GM21576 (cell line): ENCODE results near the gene TRMT61A.

Source experiments
- ATAC-seq: cut with Tn5 transposase; IDR thresholded peaks from one replicate; pipeline ENCODE4 v1.9.1; 2021; ENCODE audit warnings: mild to moderate bottlenecking, moderate library complexity; ENCODE audit not compliant: unreplicated experiment

Gene TRMT61A

GRCh38 chr14:103533999-103534575, 5.1 kb downstream of the TRMT61A start:
- no peak for ATAC-seq

DNA sequence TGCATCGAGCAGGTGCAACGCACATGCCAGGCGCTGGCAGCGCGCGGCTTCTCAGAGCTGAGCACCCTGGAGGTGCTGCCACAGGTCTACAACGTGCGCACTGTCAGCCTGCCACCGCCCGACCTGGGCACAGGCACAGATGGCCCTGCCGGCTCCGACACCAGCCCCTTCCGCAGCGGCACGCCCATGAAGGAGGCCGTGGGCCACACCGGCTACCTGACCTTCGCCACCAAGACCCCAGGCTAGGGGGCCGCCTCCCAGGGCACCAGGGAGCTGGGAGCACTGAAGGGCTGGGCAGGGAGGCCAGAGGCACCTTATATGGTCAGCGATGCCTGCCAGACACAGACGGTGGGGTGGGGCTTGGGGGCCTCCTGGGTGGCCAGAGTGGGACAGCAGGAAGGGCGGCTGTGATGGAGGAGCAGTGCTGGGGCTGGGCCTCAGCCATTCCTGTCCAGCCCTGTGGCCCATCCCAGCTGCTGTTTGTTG, 5.6 kb downstream of the TRMT61A start:
- ATAC-seq, result no peak

- no peak for ATAC-seq
Observed at GRCh38 chr14:103535081-103535890, 6.3 kb downstream of the TRMT61A start.

GRCh38 chr14:103535891-103536565, 7.0 kb downstream of the TRMT61A start:
- no peak for ATAC-seq

DNA sequence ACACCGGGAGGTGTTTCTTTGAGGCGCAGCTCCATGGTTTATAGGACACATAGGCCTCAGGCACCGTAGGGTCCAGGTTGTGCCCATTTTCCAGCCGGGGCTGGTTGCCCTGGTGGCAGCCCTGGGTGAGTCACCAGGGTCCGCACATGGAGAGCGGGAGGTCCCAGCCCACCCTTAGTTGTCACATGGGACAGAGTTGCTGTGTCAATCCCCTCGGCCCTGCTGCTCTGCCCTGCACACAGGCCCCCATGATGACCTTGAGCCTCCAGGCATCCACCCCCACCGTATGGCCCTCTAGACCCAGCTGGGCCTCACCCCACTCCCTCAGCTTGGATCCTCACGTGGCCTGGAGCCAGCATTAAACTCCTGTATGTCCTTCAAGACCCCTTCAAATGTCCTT, 7.7 kb downstream of the TRMT61A start:
- no peak for ATAC-seq

GRCh38 chr14:103537175-103537990, 8.4 kb downstream of the TRMT61A start:
- no peak for ATAC-seq

- no peak for ATAC-seq
Observed at GRCh38 chr14:103538291-103539055, 9.5 kb downstream of the TRMT61A start.

DNA sequence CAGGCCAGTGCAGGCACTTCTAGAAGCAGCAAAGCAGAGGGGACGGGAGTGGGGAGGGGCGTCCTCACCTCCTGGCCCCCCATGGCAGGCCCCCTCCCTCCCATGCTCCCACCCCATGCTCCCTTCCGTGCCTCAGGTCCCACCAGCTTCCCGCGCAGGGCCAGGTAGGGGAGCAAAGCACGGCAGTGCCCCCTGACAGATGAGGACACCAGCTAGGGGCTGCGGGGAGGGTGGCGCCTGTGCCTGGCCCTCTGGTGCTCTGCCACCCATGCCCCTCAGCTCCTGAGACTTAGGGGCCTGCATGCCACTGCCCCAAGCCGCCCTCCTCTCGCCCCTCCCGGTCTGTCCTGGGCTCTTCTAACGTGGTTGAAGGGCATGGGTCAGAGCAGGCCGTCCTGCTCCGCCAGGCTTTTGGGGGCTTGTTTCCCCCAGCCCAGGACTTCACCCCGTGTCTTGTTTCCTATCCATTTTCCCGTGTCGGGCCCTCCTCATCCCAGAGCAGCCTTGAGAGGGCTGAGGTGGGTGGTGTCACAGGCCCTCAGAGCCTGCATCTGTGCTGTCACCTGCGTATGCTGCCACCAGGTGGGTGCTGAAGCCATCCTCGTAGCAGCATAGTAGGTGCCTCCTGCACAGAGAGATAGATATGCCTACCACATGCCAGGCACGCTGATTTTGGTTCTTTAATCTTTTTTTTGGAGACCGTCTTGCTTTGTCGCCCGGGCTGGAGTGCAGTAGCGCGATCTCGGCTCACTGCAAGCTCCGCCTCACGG, 10.2 kb downstream of the TRMT61A start:
- no peak for ATAC-seq

DNA sequence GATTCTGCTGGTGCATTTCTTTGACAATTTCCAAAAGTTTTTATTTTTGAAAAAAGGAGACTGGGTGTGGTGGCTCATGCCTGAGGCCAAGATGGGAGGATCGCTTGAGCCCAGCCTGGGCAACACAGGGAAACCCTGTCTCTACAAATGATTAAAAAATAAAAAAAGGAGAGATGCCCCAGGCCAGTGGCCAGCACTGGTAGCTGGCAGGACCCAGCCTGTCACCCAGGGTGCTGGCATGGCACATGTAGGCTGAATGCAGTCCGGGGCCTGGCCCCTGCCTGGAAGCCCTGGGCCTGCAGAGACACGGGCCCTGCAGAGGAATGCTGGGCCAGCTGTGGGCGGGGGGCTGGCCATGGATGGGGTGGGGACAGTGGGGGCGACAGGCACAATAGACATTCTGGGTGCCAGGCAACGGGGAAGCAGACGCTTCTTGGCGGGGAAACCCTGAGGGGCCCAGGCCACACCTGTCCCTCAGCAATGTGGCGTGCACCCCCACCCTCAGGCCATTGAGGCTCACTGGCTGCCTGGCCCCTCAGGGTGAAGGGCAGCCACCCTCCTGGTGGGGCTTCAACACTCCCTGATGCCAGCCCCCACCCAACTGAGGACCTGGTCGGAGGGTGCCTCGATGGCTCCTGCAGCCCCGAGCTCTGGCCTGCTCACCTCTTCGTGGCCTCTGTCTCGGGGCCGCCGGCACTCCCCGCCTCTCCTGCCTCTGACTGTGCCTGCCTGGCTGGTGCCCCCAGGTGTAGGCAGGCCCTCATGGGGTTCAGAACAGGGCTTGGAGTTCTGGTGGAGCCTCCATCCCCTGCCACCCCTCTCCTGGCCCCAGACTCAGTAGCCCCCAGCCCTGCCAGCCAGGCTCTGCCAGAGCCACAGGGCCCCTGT, 12.1 kb downstream of the TRMT61A start:
- no peak for ATAC-seq

GRCh38 chr14:103541709-103542604, 13.0 kb downstream of the TRMT61A start:
- no peak for ATAC-seq

- no peak for ATAC-seq
Observed at GRCh38 chr14:103542605-103543088, 13.7 kb downstream of the TRMT61A start.

GRCh38 chr14:103543140-103543539, 14.1 kb downstream of the TRMT61A start:
- no peak for ATAC-seq

GRCh38 chr14:103543721-103544387, 14.9 kb downstream of the TRMT61A start:
- ATAC-seq, result no peak

DNA sequence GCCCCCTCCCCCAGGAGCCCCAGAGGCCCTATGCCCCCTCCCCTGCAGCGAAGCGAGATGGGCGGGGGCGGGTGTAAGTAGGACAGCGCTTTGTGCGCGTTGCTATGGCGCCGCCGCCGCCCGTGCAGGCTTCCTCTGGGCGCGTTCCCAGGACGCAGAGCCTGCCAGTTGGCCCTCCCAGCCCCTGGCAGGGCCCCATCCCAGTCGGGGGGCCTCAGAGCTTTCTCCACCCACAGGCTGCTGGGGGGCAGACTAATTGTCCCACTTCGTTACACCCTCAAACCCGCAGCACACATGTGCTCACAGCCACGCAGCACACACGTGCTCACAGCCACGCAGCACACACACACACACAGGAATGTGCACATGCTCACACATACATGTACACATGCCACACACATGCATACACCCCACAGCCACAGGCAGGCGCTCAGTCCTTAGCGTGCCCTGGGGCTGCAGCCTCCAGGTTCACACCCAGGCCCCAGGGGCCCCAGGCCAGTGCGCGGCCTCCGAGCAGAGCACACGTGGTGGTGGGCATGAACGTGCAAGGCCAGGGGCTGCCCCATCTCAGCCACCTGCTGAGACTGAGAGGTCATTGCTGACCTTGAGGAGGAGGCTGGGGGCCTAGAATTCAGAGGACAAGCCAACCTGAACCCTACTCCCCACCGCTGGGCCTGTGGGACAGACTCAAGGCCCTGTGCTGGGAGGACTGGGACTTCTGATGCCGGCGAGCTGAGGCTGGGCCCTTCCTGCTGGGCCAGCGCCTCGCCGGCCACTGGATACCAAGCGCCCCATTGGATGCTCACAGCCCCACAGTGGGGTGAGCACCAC, 15.6 kb downstream of the TRMT61A start:
- ATAC-seq, result no peak

DNA sequence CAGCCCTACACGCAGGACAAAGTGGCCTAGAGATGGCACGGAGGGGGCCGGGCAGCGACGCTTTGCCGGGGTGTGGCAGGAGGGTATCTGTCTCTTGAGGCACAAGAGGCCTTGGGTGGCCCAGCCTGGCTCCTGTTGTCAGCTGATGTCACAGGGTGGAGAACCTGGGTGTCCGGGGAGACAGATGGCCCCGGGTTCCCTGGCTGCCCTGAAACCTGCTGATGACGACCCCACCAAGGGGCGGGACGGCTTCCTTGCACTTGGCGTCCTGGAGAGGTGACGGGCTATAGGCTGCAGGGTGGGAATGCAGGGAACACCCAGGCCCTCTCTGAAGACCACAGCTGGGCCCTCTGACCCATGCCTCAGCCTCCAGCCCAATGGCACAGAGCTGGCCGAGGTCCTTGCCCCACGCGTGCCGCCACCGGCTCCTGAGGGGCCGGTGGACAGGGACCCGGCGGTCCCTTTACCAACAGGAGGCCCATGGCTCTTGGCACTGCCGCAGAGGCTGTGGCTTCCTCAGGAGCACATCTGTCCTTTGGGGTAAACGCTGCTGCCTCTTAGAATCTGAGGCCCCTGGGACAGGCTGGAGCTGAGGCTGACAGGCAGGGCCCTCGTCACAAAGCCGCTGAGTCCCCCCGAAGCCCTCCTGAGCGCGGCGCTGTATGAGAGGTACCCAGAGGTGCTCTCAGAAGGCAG, 16.4 kb downstream of the TRMT61A start:
- no peak for ATAC-seq
